H1 (cell line): ENCODE measurements around the gene ARNT2. TPM values are rescaled to one million over a fixed set of nuclear protein-coding genes. Genes with fewer than 3 reads are reported as not detected.

Experiments used
- BRCA1 ChIP-seq: IDR thresholded peaks from 2 replicates; pipeline ENCODE4 v1.6.1; 2012; ENCODE audit warnings: low read depth, low read length, improper control_type of control experiment
- CTCF ChIP-seq, 3 experiments: IDR thresholded peaks; 1 replicate in 2 of 3; 2 replicates in 1 of 3; pipeline versions ENCODE4 v1.5.1 to v1.6.1; 2011; ENCODE audit warnings: low read length in 3 of 3, mild to moderate bottlenecking in 3 of 3, inconsistent platforms in 2 of 3, low read depth in 1 of 3, moderate library complexity in 1 of 3; ENCODE audit not compliant: insufficient read depth in 1 of 3; ENCODE audit errors: control extremely low read depth in 1 of 3
- KDM1A ChIP-seq: fragments of 200-600, 300-600 bp; sonication (generic); IDR thresholded peaks from 2 replicates; pipeline ENCODE4 v1.7.1; 2016; ENCODE audit warnings: mild to moderate bottlenecking, low read length, borderline replicate concordance
- POLR2AphosphoS5 ChIP-seq: IDR thresholded peaks from 2 replicates; pipeline ENCODE4 v1.6.1; 2011; ENCODE audit warnings: low read depth, low read length
- POU5F1 ChIP-seq: IDR thresholded peaks from 2 replicates; pipeline ENCODE4 v1.6.1; 2011; ENCODE audit warnings: low read depth, mild to moderate bottlenecking, low read length, moderate library complexity
- SP4 ChIP-seq: IDR thresholded peaks from 2 replicates; pipeline ENCODE4 v1.6.1; 2012; ENCODE audit warnings: low read length, inconsistent platforms
- TEAD4 ChIP-seq: IDR thresholded peaks from 2 replicates; pipeline ENCODE4 v1.6.1; 2012; ENCODE audit warnings: low read depth, low read length, inconsistent platforms, mixed read lengths
- polyA plus RNA-seq, 7 experiments: library from polyadenylated mRNA; depleted of rRNA in 3 of 7; stranded (reverse) in 5 of 7; unstranded in 2 of 7; fragments of >200 nt in 5 of 7; fragments of 200-250 nt in 2 of 7; gene quantifications; 1 replicate in 5 of 7; 2 replicates in 1 of 7; 4 replicates in 1 of 7; pipeline versions ENCODE4 v1.2.1 to v1.2.3, GENCODE V29; 2011 to 2013; ENCODE audit warnings: missing spikeins in 2 of 7, mixed read lengths in 2 of 7
- total RNA-seq: library from RNA; stranded (reverse); fragmentation: NEBNext Ultra II Directional; extraction: Animal tissue kit (Norgen Biotek cat#: 25700); gene quantifications from 2 replicates; pipeline ENCODE4 v1.2.1, GENCODE V29; 2021

Gene ARNT2
- total and polyA plus RNA-seq, 2 of the 8 experiments (the other 6 are each of a cell fraction or from before 2014, with no cell fraction given), result 9.5 to 14.6 TPM

- no peak for TF ChIP-seq TEAD4
- no peak for TF ChIP-seq POU5F1
- no peak for TF ChIP-seq BRCA1
- TF ChIP-seq POLR2AphosphoS5, result no peak
- TF ChIP-seq SP4, result no peak
- no peak for TF ChIP-seq KDM1A
- TF ChIP-seq CTCF (IDR thresholded peaks at IDR 0.05; ENCODE audit: control extremely low read depth in 1 of 3, insufficient read depth in 1 of 3, low read depth in 1 of 3, low read length in 3 of 3), result no peak
These were observed 27.6 kb downstream of the ARNT2 start (continued) for GRCh38 chr15:80431635-80432344.
